SK-N-DZ (cell line): Measurements from ENCODE around the gene CAMKMT.
A peak's percentile ranks its signal among the peaks of the same experiment; 100 is the strongest.
"Not testable (repeated sequence)": the region's sequence is repeated elsewhere in the genome, so short reads cannot be mapped to it uniquely, and the experiment has no call there.

ENCODE experiments used
- DNase-seq: peaks from one replicate; pipeline ENCODE4 v3.0.0-alpha.2; 2015; ENCODE audit warnings: low spot score

The CAMKMT gene

DNA sequence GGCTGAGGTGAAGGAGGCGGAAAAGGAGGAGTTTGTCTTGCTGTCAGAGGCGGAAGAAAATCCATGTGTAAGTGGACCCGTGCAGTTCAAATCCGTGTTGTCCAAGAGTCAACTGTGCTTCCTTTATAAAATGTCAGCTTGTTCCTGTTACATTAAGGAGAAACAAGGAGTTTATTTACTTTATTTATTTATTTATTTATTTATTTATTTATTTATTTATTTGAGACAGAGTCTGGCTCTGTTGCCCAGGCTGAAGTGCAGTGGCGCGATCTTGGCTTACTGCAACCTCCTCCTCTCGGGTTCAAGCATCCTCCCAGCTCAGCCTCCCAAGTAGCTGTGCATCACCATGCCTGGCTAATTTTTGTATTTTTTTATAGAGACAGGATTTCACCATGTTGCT, 143.9 kb downstream of the CAMKMT start:
- not testable (repeated sequence) for DNase-seq

DNA sequence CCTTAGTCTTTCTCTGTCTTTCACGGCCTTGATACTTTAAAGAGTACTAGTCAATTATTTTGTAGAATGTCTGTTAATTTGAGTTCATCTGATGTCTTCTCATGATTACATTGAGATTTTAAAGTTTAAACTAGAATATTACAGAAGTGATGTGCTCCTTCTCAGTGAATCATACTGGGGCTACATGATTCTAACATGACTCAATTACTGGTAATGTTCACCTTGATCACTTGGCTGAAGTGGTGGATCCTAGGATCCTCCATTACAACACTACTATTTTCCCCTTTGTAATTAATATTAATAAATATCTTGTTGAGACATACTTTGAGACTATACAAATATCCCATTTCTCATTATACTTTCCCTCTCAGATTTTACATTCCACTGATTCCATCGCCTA, 148.5 kb downstream of the CAMKMT start:
- no peak for DNase-seq

DNA sequence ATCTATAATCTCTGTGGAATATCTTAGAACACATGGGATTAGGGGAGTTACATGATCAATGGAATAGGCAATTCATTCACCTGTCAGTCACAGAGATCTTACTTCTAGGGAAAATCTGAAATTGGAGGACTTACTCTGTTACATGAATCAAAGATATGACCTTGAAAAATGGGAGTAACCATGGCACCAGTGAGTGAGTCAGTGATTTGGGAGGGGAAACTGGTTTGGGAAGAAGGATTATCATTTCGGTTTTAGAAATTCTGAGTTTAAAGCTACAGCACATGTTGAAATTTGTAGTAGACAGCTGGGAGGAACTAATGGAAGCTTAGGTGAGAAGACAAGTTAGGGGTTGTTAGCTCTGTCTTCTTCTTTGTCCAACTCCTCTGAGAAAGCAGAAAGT, 153.7 kb downstream of the CAMKMT start:
- no peak for DNase-seq

DNA sequence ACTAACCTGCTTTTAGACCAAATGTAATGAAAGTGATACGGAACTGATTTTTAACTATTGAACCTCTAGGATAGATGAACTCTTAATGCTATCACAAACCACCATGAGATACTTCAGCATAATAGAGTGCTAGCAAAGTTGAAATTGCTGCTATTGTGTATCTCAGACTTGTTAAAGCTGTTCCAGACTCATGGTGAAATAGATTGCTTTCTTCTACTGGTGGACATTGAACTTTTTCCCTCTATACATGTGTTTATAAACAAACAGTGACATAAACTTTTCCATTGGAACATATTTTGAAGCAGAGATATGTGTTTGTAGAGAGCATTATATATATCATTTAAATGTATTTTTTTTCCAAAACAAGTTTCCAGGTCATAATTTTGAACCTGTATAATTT, 157.3 kb downstream of the CAMKMT start:
- DNase-seq, result no peak

DNA sequence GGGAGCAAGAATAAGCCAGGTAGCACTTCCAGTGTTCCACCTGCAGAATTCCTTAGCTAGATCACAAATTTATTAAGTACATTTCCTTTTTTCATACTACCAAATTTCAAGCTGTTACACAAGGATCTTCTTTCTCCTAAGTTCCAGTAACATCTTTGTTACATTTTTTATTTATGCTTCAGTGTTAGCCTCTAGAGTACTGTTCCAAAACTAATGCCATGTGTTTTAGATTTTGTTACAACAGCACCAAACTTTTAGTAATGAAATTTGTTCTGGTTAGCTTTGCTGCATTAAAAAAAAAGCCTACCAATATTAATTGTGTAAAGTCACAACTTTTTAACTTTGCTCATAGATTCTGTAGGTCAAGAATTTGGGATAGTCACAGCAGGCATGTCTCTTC, 161.1 kb downstream of the CAMKMT start:
- no peak for DNase-seq

DNA sequence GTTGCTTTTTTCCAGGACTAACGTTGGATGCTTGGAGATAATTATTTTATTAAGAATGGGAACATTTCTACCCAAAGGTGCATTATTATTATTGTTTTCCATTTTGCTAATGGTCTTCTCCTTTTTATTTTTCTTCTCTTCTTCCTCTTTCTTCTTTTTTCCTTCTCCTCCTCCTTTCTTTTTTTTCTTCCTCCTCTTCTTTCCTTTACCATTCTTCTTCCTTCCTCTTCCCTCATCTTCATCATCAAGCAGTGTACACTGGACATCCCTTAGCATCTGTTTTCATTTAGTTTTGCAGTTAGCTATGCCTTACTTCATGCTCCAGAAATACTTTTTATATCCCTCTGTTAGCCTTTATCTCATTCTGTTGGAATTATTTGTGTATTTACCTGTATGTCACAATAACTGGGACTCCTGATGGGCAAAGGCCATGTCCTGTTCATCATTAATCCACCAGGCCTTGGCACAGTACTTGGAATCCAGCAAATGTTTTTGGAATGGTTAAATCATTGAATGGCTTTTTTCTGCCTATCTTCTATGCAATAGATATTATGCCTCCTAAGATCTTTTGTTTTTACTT, 162.7 kb downstream of the CAMKMT start:
- DNase-seq, result no peak

DNA sequence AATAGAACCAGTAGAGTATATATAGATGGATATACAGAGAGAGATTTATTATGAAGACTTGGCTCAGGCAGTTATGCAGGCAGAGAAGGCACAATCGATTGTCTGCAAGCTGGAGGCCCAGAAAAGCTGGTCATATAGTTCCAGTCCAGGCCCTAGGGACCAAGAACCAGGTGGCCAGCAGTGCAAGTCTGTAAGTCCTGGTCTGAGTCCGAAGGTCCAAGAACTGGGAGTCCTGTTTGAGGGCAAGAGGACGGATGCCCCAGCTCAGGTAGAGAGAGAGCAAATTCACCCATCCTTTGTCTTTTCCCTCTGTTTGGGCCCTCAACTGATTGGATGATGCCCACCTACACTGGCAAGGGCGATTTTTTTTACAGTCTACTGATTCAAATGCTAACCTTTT, 164.6 kb downstream of the CAMKMT start:
- DNase-seq, result no peak

DNA sequence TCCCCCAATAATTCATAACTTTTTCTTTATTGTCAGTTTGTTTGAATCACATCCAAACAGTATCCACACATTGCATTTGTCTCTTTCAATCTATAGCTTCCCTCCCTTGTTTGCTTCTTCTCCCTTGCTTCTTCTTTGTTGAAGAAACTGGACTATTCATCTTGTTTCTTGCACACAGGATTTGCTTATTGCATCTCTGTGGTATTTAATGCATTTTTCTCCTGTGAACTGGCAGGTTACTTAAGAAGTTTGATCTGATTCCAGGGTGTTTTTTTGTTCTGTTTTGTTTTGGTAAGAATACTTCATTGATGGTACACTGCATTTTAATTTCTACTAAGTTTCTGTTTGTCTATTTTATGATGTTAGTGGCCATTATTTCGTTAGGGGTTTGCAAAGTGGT, 166.8 kb downstream of the CAMKMT start:
- DNase-seq, result no peak

DNA sequence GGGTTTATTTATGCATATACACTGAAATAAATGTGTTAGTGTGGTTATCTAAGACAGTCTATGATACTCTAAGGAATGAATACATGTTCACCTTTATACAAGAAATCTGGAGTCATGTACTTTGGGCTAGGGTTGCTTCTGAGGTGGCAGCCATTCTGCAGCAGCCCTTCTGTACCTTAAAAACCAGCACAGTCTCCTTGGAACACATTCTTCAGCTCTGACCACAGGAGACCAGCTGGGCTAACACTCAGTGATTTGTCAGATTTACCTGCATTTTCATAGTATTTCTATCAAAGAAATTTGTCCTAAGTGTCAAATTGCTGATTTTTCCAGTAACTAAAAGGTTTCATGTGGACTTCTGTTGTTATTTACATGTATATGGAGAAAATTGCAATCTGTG, 167.7 kb downstream of the CAMKMT start:
- DNase-seq, result no peak

DNA sequence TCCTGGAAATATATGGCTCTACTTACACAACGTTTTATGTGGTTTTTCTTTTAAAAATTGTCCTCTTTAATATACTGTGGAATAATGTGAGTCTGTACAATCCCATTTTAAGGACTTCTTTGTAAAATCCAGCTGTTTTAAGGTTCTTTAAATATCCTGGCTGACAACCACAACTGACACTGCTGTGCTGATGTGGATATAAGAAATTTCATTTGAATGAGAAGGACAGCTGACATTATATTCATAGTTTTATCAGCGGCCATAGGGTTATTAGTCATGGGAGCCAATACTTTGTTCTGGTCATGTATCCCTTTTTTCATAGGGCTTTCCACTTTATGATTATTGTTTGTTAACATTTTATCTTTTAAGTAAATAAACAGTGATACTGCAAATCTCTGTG, 169.5 kb downstream of the CAMKMT start:
- no peak for DNase-seq

DNA sequence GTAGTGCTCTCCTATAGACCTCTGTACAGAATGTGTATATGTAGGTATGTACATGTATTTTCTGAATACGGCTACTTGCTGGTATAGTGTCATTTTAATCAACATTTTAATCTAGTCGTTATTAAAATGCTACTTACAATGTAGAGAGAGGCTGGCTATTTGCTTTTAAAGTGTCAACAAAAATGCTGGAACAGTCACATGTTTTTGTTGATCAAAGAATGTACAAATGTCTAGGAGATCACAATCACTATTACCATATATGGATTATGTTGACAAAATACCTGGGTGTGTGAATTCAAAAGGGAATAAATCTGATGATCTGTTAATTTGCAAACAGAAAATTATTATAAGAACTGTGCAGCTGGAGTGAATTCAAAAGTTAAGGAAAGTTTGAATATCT, 170.3 kb downstream of the CAMKMT start:
- DNase-seq, result no peak

DNA sequence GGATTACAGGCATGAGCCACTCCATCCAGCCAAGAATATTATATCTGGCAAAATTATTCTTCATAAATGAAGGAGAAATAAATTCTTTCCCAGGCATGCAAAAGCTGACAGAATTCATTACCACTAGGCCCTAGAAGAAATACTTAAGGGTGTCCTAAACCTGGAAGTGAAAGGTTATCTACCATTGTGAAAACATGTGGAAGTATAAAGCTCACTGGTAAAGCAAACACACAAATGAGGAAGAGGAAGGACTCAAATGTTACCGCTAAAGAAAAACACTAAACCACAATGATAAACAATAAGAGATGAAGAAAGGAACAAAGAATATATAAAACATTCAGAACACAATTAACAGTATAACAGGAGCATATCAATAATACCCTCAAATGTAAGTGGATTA, 171.8 kb downstream of the CAMKMT start:
- no peak for DNase-seq

DNA sequence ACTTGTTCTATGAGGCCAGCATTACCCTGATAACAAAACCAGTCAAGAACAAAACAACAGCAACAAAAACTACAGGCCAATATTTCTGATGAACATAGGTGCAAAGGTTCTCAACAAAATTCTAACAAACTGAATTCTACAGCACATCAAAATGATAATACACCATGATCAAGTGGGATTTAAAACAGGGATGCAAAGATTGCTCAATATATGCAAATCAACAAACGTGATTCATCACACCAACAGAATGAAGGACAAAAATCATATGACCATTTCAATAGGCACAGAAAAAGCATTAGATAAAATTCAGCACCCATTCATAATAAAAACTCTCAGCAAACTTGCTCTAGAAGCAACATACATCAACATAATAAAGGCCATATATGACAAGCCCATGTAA, 173.6 kb downstream of the CAMKMT start:
- no peak for DNase-seq

DNA sequence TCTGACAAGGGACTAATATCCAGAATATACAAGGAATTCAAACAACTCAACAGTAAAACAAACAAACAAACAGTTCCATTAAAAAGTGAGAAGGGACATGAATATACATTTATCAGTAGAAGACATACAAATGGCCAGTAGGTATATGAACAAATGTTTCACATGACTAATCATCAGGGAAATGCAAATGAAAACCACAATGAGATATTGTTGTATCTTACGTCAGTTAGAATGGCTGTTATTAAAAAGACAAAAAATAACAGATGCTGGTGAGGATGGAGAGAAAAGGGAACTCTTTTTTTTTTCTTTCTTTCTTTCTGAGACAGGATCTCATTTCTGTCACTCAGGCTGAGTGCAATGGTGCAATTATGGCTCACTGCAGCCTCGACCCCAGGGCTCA, 175.5 kb downstream of the CAMKMT start:
- no peak for DNase-seq

DNA sequence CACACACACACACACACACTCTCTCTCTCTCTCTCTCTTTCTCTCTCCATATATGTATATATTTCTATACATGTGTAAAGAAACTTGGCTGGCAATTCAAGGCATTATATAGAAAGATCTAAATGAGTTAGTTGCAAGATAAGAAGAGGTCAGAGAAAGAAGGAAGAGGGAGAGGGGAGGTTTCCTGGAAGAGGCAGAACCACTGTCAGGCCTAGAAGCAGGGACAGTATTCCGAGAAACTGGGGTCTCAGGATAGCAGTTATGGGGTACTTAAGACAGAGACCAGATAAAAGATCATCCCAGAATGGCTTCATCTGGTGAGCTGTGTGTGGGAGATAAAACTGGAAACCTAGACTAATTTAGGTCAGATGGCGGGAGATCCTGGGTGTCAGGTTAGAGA, 180.8 kb downstream of the CAMKMT start:
- DNase-seq, result peak; percentile 15

DNA sequence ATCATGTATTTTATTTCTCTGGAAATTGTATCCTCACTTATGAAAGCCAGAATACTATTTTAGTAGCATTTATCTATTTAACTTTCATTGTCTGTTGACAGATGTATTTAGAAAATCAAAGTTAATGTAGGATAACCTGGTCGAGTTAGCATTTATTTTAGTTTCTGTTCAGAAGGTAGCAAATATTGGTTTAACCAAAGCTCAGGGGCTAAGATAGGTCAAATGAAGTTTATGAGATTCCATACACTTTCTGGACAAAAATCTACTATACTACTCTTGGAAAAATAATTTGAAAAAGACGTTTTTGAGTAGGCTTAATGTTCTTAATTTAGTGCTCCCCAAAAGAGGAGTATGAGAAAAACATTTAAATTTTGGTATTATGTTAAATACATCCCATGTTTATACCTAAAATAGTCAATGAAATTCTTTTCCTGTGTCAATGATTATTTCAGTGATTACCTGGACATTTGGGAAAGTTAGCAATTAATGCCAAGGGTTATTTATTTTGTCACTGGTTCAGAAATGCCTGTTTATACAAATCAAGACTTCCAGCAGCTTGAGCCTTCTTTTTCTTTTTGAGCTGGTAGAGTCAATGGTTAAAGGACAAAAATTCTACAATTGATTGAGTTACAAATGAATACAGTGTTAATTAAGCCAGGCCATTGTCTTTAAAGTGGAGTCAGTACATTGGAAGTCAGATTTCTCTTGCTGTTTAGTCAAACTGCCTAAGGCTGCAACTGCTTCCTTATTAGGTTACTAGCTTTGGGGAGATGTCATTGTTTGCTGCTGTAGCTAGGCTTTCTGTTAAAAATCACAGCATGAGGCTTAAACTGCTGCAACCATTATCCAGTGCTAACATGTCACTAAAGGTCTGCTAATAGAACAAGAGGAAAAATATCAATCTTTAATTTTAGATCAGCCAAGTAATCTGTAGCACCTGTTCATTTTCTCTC, 182.3 kb downstream of the CAMKMT start:
- peak; percentile 15 for DNase-seq

DNA sequence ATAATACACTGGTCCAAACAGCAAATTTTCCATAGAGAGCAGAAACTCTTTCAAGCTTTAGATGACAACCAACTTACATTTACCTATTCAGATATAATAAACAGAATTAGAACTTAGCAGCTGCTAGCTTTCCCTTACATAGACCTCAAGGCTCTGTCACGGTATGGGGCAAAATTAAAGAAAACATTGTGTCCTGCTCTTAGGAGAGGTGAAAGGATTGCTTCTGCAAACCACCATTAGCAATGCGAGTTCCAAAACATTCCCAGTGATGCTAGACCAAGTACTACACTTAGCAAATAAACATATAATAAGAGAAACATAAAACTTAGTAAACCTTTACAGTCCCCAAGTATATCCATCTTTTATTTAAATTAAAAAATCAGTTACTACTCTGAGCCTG, 183.3 kb downstream of the CAMKMT start:
- DNase-seq, result no peak

DNA sequence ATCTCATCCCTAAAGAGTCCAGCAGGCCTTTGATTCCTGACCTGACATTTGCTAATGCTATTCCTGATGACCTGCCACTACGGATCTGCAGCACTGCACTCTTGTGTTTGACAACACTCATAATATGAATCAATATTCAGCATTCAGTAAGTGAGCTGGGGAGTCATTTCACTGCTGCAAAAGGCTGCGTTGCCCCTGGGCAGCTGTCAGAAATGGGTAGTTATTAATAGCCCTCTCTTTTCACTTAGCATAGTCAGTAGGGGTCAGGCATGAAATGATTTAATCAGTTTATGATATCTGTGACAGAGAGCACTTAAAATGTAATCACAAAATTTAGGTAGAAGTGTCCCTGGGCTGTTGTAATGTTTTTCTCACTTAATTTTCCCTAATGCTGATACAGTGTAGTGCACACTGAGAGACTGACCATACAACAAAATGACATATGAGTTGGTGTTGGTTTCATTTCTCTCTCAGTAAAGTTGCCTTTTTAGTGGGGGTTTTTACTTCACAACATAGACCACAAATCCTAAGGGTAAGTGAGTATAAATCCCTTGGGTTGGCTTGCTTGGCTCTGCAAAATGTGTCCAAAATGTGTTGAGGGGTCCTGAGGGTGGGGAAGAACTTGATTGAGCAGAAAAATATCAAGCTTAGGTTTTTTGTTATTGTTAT, 184.8 kb downstream of the CAMKMT start:
- peak; percentile 32 for DNase-seq

DNA sequence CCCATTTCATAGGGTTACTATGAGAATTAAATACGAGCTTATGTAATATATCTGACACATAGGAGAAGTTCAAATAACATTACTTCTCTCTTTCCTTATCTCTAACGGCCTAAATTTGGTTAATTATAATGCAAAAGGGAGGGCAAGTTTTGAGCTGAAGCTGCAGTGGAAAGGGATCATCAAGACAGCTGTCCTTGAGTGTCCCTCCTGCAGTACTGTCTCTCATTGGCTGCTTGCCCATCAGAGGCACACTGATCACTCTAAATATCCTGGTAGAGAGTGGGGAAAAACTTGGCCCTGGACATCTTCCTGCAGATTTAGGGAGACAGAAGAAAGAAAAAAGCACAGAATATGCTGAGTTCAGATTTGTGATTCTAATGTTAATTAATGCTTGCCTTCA, 186.0 kb downstream of the CAMKMT start:
- no peak for DNase-seq

DNA sequence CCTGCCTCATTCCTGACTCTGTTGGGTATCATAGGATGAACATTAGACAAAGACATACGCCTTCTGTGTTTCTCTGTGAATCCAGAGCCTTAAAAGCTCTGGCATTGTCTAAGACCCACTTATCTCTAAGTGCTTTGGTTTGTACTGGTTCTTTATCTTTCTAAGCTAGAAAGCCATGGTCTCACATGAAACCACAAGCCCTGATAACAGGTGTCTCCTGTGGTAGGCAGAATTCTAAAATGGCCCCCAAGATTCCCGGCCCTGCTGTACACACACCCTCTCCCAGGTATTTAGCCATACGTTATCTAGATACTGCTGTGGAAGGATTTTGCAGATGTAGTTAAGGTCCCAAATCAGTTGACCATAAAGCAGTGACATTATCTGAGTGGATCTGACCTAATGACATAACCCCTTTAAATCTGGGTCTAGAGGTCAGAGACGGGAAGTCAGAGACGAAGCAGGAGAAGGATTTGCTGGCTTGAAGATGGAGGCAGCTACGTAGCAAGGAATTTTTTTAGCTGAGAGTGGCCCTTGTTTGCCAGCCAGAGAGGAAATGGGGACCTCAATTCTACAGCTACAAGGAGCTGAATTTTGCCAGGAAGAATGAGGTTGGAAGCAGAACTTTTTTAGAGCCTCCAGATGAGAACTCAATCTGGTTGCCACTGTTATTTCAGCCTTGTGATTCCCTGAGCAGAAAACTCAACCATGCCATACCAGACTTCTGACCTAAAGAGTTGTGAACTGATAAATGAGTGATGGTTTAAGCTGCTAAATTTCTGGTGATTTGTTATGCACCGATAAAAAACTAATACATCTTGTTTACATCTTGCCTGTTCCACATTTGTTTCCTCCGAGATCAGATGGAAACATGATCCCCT, 186.7 kb downstream of the CAMKMT start:
- no peak for DNase-seq

DNA sequence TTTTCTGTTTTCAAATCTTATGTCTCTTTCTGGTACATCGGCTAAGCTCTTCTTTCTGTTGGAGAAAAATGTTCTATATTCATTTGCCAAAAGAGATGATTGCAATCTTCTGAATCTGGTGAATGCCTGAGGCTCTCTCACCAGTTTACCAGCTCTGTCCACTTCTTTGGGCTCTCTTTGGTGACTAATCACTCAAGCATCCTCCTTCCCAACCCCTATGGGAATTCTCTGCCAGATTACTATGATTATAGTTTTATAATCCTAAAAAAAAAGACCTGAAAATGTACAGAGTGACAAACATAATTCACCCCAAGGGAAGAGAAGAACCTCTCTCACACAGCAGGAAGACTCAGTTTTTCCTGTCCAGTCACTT, 187.3 kb downstream of the CAMKMT start:
- no peak for DNase-seq

DNA sequence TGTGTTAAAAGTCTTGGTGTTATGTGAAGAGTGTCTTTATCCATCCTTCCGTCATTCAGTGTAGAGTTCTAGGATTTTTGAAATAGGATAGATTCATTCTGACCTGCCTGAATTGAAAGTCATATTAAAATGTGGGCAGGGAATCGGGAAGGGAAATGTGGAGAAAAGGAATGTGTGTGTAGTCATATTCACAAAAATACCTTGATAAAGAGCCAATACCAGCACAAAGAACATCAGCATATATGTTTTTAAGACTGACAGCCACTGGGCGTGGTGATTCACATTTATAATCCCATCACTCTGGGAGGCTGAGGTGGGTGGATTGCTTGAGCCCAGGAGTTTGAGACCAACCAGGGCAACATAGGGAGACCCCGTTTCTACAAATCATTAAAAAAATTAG, 188.1 kb downstream of the CAMKMT start:
- DNase-seq, result no peak
